GM06990 (cell line): ENCODE results near the gene GPR31.
A peak's percentile ranks its signal among the peaks of the same experiment; 100 is the strongest.

ENCODE experiments used
- DNase-seq: peaks from one replicate; pipeline ENCODE4 v3.0.0-alpha.2; 2011; ENCODE audit not compliant: insufficient read length; ENCODE audit errors: extremely low read depth
- H3K27me3 ChIP-seq: replicated peaks from 2 replicates; pipeline ENCODE4 v1.6.0; 2011; ENCODE audit warnings: low read length; ENCODE audit not compliant: control insufficient read depth, insufficient read depth
- H3K36me3 ChIP-seq: 2 replicates; pipeline ENCODE4 v1.5.1; 2011; ENCODE audit warnings: low read length; ENCODE audit not compliant: control insufficient read depth, insufficient read depth
- H3K4me3 ChIP-seq: replicated peaks from 2 replicates; pipeline ENCODE4 v1.5.1; 2011; ENCODE audit warnings: low read depth, mild to moderate bottlenecking, control low read depth, low read length
- CTCF ChIP-seq: IDR thresholded peaks from 2 replicates; pipeline ENCODE4 v1.5.1; 2011; ENCODE audit warnings: low read length, control low read depth, mild to moderate bottlenecking, inconsistent platforms; ENCODE audit not compliant: insufficient read depth, poor library complexity, severe bottlenecking

Gene GPR31

GRCh38 chr6:167143041-167143440 lies 14.7 kb downstream of the GPR31 start:
- no peaks in the 10 kb centered on the region for H3K36me3 ChIP-seq
- no peak for TF ChIP-seq CTCF
- DNase-seq: no peak
- H3K27me3 ChIP-seq: no peaks in the 10 kb centered on the region
- H3K4me3 ChIP-seq: no peak overlapping the region

- Histone ChIP-seq H3K4me3 (no peak overlapping the region), H3K36me3 (no peaks in the 10 kb centered on the region), H3K27me3 (no peaks in the 10 kb centered on the region)
- no peak for TF ChIP-seq CTCF
- DNase-seq: no peak
These were observed 15.4 kb downstream of the GPR31 start for GRCh38 chr6:167142433-167142761.

GRCh38 chr6:167141667-167142432 lies 15.9 kb downstream of the GPR31 start:
- Histone ChIP-seq H3K36me3 (no peaks in the 10 kb centered on the region), H3K27me3 (no peaks in the 10 kb centered on the region), H3K4me3 (no peak overlapping the region)
- TF ChIP-seq CTCF: peak; percentile 96
- peak; percentile 75 for DNase-seq

DNA sequence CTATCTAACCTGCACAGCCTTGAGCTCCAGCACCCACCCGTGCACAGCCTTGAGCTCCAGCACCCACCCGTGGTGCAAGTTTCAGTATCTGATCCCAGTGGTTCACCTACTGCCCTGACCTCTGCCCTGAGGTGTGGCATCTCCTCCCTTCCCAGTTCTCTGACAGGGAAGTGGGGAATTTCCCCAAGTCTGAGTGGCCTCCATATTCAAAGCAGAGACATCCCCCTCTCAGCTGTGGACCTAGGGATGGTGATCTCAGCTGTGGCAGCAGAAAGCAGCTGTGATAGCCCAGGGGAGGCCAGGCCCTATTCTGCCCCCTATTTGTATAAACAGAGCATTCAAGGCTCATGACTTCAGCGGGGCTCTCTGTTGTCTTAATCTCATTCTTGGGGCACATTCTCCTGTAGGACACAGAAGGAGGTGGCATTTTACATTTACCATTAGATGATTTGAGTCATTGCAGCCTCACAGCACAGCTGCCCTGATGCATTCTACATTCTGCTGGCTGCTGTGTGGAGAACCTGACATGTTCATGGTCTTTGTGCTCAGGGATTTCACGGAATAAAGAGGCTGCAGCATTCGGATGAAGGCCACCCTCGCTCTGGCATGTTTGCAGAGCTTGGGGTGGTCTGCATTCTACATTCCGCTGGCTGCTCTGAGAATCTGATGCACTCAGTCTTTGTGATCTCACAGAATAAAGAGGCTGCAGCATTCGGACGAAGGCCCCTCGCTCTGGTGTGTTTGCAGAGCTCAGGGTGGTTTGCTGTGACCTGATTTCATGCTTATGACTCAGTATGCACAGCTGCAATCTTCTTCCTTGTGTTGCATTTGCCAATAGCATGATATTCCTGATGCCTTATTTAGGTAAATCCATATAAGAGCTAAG lies 16.9 kb downstream of the GPR31 start:
- DNase-seq: no peak
- no peaks in the 10 kb centered on the region for H3K27me3 ChIP-seq

GRCh38 chr6:167139761-167140160 lies 18.0 kb downstream of the GPR31 start:
- Histone ChIP-seq H3K27me3 (no peaks in the 10 kb centered on the region), H3K36me3 (no peaks in the 10 kb centered on the region), H3K4me3 (no peak overlapping the region)
- no peak for TF ChIP-seq CTCF
- no peak for DNase-seq

More for the DNA sequence above, 16.9 kb downstream of the GPR31 start:
- Histone ChIP-seq H3K4me3 (no peak overlapping the region), H3K36me3 (no peaks in the 10 kb centered on the region)
- no peak for TF ChIP-seq CTCF
